Transverse colon (tissue), 4 donors: Measurements from ENCODE around the gene ZBTB32. TPM values are rescaled to one million over a fixed set of nuclear protein-coding genes. Genes with fewer than 3 reads are reported as not detected.

Experiments
- DNase-seq: peaks from one replicate; pipeline ENCODE4 v3.0.0-alpha.2; 2019
- H3K27ac ChIP-seq, 4 donors: fragments of 200-600 bp; sonication (generic); 2 replicates each; pipeline ENCODE4 v1.5.1; 2016 to 2018; ENCODE audit warnings: inconsistent platforms in 4 of 4
- H3K27me3 ChIP-seq: fragments of 200-600 bp; sonication (generic); 2 replicates; pipeline ENCODE4 v1.5.1; 2017; ENCODE audit warnings: inconsistent platforms
- H3K36me3 ChIP-seq, 4 donors: fragments of 200-600 bp; sonication (generic); 2 replicates each; pipeline ENCODE4 v1.5.1; 2017 to 2019; ENCODE audit warnings: inconsistent platforms in 4 of 4
- H3K4me1 ChIP-seq, 4 donors: fragments of 200-600 bp; sonication (generic); 2 replicates each; pipeline ENCODE4 v1.5.1; 2017 to 2020; ENCODE audit warnings: inconsistent platforms in 4 of 4
- H3K4me3 ChIP-seq, 4 donors: fragments of 200-600 bp; sonication (generic); 1 replicate in 1 of 4; 2 replicates in 3 of 4; pipeline versions ENCODE4 v1.5.1 to v1.6.1; 2017 to 2019; ENCODE audit warnings: inconsistent platforms in 4 of 4
- H3K9me3 ChIP-seq, 2 donors: fragments of 200-600 bp; sonication (generic); 2 replicates each; pipeline ENCODE4 v1.5.1; 2017 to 2019; ENCODE audit warnings: inconsistent platforms in 2 of 2
- EP300 ChIP-seq: sonication (generic); formaldehyde crosslinking; IDR thresholded peaks from one replicate; pipeline ENCODE4 v1.6.1; 2017; ENCODE audit warnings: antibody characterized with exemption, low read depth
- POLR2A ChIP-seq: fragments of 450-650 bp; IDR thresholded peaks from one replicate; pipeline ENCODE4 v1.6.1; 2016; ENCODE audit warnings: antibody characterized with exemption, mild to moderate bottlenecking, moderate library complexity
- POLR2AphosphoS5 ChIP-seq, 3 donors: sonication (generic); formaldehyde crosslinking; IDR thresholded peaks; one replicate each; pipeline ENCODE4 v1.6.1; 2016; ENCODE audit warnings: antibody characterized with exemption in 3 of 3
- WGBS, 2 donors: methylation state at CpG; one replicate each; pipeline ENCODE4 v1.1.5; 2018; ENCODE audit warnings: low coverage in 1 of 2; 5-methylcytosine and 5-hydroxymethylcytosine counted together
- in situ Hi-C, 4 donors: fragments of 200-750 bp; cut with MboI; loops; one replicate each; pipeline versions ENCODE4 v1.15.0 to v1.15.1; 2017; ENCODE audit warnings: low sequenced_read_pairs in 3 of 4, low pct_ligation_motif_present in 1 of 4, low pct_unique_long_range_greater_than_20kb in 1 of 4
- intact Hi-C: fragments of 100-400 bp; cut with DNase I; formaldehyde crosslinking; loops from one replicate; pipeline ENCODE4 v1.15.1; 2023; ENCODE audit warnings: low total_unique reads
- total RNA-seq, 4 donors: library from RNA; depleted of rRNA; stranded (reverse); fragments of >200 nt; gene quantifications; one replicate each; pipeline ENCODE4 v1.1.0, GENCODE V29; 2016
- TF ChIP-seq, protein P1 (sequence below), 5 experiments: fragments of 200-600 bp in 3 of 5; fragments of 450-650 bp in 2 of 5; sonication (generic) in 3 of 5; IDR thresholded peaks; 1 replicate in 2 of 5; 2 replicates in 3 of 5; pipeline ENCODE4 v1.5.1; 2016 to 2017; ENCODE audit warnings: antibody characterized with exemption in 5 of 5, inconsistent platforms in 3 of 5, mild to moderate bottlenecking in 2 of 5, moderate library complexity in 1 of 5

ZBTB32 gene
- total RNA-seq, 4 donors from 2014 or later, result not detected

DNA sequence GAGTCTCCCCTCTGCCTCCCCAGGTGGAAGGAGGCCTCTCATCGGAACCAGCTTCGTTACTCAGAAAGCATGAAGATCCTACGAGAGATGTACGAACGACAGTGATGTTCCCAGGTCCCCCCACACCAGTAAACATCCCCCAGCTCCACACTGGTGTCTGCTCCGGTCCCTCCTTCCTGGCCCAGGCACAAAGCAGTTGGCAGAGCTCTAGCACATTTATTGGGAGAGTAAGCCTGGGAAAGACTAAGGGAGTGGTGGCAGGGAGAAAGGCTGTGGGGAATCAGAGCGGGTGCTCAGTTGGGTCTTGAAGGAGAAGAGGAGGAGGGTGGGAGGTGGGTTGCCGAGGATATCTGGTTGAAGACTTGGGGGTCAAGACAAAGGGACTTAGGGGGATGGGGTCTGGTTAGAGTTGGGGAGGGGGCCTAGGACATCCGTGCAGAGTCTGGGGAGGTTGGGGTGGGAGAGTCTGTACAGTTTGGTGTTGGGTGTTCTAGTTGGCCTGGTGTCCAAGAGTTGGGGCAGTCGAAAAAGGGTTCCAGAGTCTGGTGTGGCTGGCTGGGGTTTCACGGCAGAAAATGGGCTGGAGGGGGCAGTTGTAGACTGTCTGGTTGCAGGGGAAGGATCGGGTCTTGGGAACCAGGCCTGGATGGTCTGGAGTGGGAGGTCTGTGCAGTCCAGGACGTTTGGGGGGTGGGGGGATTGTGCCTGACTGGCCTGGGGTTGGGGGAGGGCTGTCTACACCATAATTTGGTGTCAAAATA lies 50.2 kb downstream of the ZBTB32 start:
- DNase-seq, result peak; percentile 7
- H3K4me3 ChIP-seq, result peak overlapping the region in 1 of 4 donors; percentile 90
- 72 to 83% methylated on average over 5 to 13 of the region's 13 CpGs for WGBS, 2 donors
- H3K27me3 ChIP-seq, result peaks cover 3% of the 10 kb centered on the region
- intact Hi-C loops (no loop called here), in situ Hi-C loops (no loop called here)
- TF ChIP-seq POLR2A (no peak), EP300 (no peak), POLR2AphosphoS5 (IDR thresholded peaks at IDR 0.05) (no peak)
- TF ChIP-seq, protein P1, sequence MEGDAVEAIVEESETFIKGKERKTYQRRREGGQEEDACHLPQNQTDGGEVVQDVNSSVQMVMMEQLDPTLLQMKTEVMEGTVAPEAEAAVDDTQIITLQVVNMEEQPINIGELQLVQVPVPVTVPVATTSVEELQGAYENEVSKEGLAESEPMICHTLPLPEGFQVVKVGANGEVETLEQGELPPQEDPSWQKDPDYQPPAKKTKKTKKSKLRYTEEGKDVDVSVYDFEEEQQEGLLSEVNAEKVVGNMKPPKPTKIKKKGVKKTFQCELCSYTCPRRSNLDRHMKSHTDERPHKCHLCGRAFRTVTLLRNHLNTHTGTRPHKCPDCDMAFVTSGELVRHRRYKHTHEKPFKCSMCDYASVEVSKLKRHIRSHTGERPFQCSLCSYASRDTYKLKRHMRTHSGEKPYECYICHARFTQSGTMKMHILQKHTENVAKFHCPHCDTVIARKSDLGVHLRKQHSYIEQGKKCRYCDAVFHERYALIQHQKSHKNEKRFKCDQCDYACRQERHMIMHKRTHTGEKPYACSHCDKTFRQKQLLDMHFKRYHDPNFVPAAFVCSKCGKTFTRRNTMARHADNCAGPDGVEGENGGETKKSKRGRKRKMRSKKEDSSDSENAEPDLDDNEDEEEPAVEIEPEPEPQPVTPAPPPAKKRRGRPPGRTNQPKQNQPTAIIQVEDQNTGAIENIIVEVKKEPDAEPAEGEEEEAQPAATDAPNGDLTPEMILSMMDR (IDR thresholded peaks at IDR 0.05), result no peak
- peaks cover 16 to 45% (median 43%) of the 10 kb centered on the region in 4 donors for H3K4me1 ChIP-seq
- peak overlapping the region; percentile 96 to 99 (median 97) for H3K27ac ChIP-seq
- peaks cover 0 to 14% (median 3%) of the 10 kb centered on the region in 4 donors for H3K36me3 ChIP-seq
- H3K9me3 ChIP-seq, result no peaks in the 10 kb centered on the region

DNA sequence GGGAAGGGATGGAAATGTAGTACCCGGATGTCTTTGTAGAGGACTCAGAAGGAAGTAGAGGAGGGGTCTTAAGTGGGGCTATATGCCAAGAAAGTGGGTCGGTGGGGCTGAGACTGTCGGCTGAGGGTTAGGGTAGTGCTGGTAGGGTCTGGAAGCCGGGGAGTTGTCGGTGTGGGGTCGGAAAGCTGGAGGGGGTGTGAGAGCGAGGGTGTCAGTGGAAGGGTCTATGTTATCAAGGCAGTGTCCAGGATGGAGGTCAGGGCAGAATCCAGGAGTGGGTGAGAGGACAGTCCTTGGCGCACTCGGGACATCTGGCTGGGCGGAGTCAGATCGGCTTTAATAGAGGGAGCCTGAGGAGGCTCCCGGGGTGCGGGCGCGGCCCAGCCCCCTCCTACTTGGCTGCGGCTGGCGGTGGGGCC lies 50.8 kb downstream of the ZBTB32 start:
- WGBS, 2 donors, result 42 to 50% methylated on average over 6 to 16 of the region's 17 CpGs
- Histone ChIP-seq H3K4me1 (peaks cover 16 to 42% (median 40%) of the 10 kb centered on the region in 4 donors), H3K36me3 (peaks cover 0 to 14% (median 3%) of the 10 kb centered on the region in 4 donors), H3K9me3 (no peaks in the 10 kb centered on the region), H3K27ac (peak overlapping the region; percentile 96 to 99 (median 97)), H3K4me3 (peak overlapping the region in 3 of 4 donors; percentile 35 to 92 (median 90)), H3K27me3 (peaks cover 3% of the 10 kb centered on the region)
- in situ Hi-C loops, result no loop called here
- no peak for DNase-seq
- no peak for TF ChIP-seq POLR2A
- TF ChIP-seq EP300, result no peak
- TF ChIP-seq POLR2AphosphoS5 (IDR thresholded peaks at IDR 0.05), result no peak
- TF ChIP-seq, protein P1 (IDR thresholded peaks at IDR 0.05), result no peak
- intact Hi-C loops, result no loop called here

DNA sequence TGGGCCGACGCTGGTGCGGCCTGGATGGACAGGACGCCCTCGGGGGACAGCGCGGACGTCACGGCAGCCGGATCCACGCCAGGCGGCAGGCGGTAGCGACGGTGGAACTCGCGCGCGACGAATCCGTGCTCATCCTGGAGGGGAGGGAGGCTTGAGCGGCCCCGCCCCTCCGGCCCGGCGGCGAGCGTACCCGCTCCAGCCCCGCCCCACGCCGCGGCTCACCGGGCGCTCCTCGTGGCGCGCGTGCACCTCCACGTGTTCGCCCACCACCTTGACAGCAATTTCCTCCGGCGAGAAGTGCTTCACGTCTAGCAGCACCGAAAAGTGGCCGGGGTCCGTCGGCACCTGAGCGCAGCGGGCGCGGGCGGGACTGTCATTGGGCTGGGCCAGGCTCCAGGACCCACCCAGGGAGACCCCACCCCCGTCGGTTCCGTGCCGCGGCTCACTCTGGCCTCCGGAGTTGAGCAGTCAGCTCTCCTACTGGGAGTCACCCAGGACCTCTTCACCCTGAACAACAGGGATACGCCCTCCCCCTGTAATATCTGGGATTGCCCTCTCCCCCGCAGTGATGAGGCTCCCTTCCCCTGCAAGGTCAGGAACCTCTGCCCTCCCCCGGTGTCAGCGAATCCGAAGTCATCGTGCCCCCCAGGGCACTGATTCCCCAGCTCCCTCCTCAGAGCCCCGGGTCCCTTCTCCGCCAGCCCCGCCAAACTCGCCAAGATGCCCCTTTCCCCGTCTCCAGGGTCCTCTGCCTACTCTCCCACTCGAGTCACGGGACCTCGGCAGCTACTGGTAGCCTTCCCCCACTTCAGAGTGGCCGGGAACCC lies 51.4 kb downstream of the ZBTB32 start:
- Histone ChIP-seq H3K36me3 (peaks cover 0 to 14% (median 3%) of the 10 kb centered on the region in 4 donors), H3K9me3 (no peaks in the 10 kb centered on the region), H3K4me1 (peaks cover 16 to 42% (median 39%) of the 10 kb centered on the region in 4 donors), H3K4me3 (peak overlapping the region; percentile 35 to 92 (median 70)), H3K27me3 (peaks cover 3% of the 10 kb centered on the region), H3K27ac (peak overlapping the region; percentile 96 to 99 (median 97))
- TF ChIP-seq, protein P1 (IDR thresholded peaks at IDR 0.05), result no peak
- TF ChIP-seq POLR2AphosphoS5 (IDR thresholded peaks at IDR 0.05) (peak; percentile 29 to 65 (median 63)), EP300 (peak; percentile 82)
- WGBS, 2 donors, result 26 to 67% methylated on average over 1 to 46 of the region's 74 CpGs
- in situ Hi-C loops (no loop called here), intact Hi-C loops (no loop called here)
- peak; percentile 79 for DNase-seq
